Brain pericyte (primary cell): ENCODE results near the gene SIK2.
A peak's percentile ranks its signal among the peaks of the same experiment; 100 is the strongest.
"Not testable (repeated sequence)": the region's sequence is repeated elsewhere in the genome, so short reads cannot be mapped to it uniquely, and the experiment has no call there.

ENCODE experiments used
- DNase-seq: peaks from one replicate; pipeline ENCODE4 v3.0.0-alpha.2; 2012; ENCODE audit warnings: low read depth, low spot score

SIK2 gene

DNA sequence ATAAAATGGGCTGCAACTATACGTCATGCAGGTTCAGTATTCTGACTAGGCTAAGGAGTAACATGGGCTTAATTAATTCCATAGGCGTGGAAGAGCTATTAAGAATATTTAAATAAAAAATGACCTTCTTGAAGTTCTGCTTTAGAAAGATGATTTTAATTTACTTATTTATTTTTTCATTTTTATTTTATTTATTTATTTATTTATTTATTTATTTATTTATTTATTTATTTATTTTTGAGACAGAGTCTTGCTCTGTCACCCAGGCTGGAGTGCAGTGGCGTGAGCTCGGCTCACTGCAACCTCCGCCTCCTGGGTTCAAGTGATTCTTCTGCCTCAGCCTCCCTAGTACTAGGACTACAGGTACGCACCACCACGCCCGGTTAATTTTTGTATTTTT, 55.7 kb downstream of the SIK2 start:
- not testable (repeated sequence) for DNase-seq

GRCh38 chr11:111658493-111658892, 56.2 kb downstream of the SIK2 start:
- not testable (repeated sequence) for DNase-seq

GRCh38 chr11:111659201-111660115, 57.2 kb downstream of the SIK2 start:
- DNase-seq, result no peak

DNA sequence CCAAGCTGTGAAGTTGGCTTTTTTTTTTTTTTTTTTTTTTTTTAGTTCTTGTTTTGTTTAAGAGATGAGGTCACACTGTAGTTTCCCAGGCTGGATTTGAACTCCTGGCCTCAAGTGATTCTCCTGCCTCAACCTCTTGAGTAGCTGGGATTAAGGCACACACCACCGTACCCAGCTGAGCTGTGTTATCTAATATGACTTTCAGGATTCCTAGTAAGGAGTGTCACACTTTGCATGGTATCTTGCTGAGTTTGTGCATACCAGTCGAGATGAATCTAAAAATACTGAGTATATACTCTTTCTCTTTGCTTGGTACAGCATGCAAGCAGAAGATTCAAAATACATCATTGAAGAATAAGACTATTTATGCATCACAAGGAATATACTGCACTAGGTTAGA, 58.6 kb downstream of the SIK2 start:
- DNase-seq, result no peak

- DNase-seq, result no peak
These were observed 61.6 kb downstream of the SIK2 start for GRCh38 chr11:111663820-111664219.

GRCh38 chr11:111665777-111666176, 63.5 kb downstream of the SIK2 start:
- peak; percentile 8 for DNase-seq

DNA sequence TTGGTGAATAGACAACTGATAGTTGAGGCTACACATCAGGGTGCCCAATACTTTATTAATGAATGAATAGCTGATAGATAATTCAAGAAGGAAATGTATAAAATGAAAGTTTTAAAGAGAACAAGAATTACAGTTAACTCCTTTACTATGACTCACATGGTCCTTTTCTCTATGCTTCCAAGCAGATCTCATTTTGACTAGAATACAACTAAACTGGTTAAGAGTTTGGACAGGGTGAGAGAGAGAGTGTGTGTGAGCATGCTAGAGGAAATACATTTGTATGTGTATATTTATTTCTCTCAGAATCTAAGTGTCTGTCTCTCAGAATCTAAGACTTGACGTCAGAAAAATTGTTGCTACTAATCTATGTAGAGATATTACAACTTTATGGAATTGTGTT, 66.7 kb downstream of the SIK2 start:
- DNase-seq, result no peak

DNA sequence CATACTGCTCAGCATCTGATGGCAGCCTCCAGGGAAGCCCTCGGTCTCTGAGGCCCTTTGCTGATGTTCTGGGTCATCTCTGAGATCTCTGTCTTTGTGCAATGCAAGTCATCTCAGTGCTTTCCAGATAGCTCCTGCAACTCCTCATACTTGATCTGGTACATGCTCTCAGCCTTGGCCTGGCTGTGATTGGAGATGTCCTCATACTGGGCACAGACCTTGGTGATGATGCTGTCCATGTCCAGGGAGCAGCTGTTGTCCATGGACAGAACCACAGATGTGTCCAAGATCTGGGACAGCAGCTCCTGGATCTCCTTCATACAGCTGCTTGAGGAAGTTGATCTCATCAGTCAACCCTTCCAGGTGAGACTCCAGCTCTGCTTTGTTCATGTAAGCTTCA, 69.1 kb downstream of the SIK2 start:
- DNase-seq, result no peak

DNA sequence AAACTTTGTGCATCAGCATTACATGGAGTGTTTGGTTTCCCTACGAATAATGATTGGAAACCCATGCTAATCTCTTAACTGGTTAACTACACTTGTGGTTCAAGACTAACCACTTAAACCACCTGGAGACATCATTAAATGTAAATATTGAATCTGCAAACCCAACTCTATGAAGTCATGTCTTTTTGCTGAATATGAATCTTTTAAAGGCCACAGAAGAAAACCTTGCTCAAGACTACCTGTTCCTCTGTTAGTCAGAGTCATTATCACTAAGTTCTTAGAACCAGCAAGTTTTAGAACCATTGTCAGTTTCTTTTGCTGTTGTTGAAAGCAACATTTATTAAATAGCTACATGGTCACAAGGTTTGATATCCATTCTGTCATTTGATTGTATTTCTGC, 70.7 kb downstream of the SIK2 start:
- no peak for DNase-seq

DNA sequence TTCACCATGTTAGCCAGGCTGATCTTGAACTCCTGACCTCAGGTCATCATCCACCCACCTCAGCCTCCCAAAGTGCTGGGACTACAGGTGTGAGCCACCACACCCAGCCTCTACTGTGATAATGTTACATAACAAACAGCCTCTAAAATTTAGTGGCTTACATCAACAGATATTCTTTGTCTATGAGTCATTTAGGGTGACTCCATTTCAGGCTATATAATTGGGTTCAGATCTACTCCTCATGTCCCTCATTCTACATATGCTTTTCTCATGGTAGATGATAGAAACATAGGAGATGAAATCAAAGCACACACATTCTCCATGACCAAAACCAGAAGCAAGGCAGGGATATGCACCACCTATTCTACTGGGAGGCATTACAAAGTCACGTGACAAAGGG, 72.7 kb downstream of the SIK2 start:
- DNase-seq, result no peak

DNA sequence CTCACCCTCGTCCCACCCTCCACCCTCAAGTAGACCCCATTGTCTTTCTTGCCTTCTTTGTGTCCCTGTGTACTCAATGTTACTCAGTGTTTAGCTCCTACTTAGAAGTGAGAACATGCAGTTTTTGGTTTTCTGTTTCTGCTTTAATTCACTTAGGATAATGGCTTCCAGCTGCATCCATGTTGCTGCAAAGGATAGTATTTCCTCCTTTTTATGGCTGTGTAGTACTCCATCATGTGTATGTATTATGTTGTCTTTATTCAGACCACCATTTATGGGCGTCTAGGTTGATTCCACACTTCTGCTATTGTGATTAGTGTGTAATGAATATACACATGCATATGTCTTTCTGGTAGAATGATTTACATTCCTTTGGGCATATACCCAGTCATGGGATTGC, 73.6 kb downstream of the SIK2 start:
- no peak for DNase-seq

DNA sequence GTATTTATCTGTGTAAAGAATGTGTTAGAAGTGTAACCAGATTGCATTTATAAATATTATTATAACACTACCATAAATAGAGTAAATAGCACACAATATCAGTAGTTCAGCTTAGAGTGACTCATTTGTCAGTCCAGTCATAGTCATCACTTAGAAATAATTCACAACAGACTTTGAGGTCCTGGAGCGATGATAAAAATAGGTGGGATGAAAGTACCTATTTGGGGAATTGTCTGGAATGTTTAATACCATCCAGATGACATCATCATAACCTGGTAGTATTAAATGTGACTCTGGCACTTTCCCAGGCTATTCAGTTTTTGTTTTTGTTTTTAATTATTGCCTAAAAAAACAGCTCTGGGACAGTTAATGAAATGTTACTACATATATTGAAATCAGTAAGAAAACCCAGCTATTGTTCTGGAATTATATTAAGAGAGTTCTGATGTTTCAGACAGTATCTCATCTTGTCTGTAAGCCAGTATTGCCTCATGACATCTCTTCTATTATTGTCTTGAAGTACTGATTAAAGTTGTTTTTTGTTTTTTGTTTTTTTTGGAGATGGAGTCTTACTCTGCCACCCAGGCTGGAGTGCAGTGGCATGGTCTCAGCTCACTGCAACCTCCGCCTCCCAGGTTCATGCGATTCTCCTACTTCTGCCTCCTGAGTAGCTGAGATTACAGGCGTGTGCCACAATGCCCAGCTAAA, 74.8 kb downstream of the SIK2 start:
- DNase-seq, result no peak

DNA sequence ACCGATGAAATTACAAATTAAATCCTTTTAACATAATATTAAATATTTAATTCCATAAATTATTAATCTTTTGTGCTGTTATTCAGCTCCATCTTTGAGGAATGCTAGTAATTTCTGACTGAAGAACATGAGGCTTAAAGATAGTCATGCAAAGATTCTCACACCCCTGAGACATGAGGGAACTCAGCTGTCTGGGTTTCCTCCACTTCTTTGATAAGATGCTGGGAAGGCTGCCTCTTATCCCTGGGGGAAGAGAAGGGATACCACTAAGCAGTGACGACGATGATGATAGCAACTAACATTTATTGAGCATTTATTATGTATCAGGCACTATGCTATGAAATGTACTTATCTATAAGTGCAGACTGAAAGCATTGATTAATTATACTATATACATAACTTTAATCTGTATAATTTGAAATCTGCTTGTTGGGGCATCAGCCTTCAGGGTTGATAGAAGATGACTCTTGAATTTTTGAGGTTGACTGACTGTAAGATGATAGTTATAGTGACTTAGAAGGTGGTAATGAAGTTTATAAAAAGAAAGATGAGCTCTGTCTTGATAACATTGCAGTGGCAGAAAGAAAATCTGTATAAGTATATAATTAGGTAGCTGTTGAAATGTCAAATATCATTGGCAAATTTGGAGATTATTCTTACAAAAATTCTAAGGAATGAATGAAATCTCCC, 78.4 kb downstream of the SIK2 start:
- DNase-seq, result no peak

- DNase-seq, result no peak
These were observed 81.6 kb downstream of the SIK2 start for GRCh38 chr11:111683806-111684205.

- DNase-seq, result no peak
These were observed 82.0 kb downstream of the SIK2 start for GRCh38 chr11:111684251-111684650.

- DNase-seq, result no peak
These were observed 85.8 kb downstream of the SIK2 start for GRCh38 chr11:111688013-111688412.

- no peak for DNase-seq
These were observed 88.9 kb downstream of the SIK2 start for GRCh38 chr11:111691176-111691575.

- DNase-seq, result no peak
These were observed 89.5 kb downstream of the SIK2 start for GRCh38 chr11:111691741-111692140.

DNA sequence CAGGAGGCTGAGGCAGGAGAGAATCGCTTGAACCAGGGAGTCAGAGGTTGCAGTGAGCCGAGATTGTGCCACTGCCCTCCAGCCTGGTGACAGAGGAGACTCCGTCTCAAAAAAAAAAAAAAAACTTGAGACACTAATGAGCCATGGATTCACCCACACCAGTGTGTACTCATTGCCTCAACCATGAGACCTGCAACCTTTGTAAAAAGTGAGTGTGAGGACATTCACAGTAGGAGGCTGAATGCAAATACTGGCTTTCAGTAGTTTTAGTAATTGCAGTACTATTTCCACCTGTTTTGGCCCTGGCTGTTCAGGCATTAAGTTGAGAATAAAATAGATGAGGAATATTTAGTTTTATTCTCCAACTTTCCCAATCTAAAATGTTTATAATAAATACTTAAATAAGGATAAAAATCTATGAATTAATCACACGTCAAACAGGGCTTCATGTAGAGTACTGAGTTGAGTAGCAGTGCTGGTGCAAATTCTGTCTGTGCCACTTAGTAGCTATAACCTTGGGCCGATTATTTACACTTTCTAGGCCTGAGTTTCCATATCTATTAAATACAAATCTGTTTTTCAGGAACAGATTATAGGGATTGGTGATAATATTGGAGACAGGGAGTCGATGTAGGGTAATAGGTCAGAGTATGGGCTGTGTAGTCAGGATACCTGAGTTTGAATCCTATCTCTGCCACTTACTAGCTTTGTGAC, 91.1 kb downstream of the SIK2 start:
- DNase-seq, result no peak

- DNase-seq, result peak; percentile 93
These were observed 92.6 kb downstream of the SIK2 start for GRCh38 chr11:111694851-111695250.

DNA sequence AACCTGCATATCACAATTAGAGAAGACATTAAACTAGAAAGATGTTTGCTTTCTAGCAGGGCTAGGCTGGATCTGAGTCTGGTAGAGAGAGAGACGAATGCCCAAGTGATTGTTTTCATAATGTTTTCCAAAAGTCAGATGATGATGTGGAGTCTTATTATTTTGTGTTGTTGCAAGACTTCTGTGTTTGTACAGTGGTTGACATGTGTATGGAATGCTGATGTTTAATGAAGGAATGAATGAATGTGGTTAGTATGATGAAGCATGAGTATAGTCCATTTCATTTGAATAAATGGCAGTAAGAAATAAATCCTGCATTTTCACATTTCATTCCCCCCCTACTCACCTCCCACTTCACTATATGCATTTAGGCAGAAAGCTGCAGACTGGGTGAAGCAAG, 94.3 kb downstream of the SIK2 start:
- peak; percentile 32 for DNase-seq

DNA sequence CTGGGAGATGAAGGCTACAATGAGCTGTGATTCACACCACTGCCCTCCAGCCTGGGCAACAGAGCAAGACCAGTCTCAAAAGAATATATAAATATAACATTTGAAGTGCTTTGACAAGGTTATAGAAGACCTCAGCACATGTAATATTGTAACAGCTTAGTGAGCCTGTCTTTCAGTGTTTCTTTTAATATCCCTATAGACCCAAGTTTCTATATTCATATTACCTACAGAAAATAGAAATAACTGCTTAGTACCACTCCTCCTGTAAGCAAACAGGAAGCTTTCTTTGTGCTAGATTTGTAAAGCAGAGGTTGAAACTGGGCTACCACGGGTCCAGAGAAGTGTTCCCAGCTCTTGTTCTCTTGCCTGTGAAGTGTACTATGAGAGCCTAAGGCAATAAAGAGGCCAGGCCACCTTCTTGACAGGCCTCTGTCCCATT, 95.7 kb downstream of the SIK2 start:
- no peak for DNase-seq
